Measurements from ENCODE around the gene FAM229A. TPM values are rescaled to one million over a fixed set of nuclear protein-coding genes. Genes with fewer than 3 reads are reported as not detected.

The FAM229A gene
- total RNA-seq, 1 donor from 2014 or later = 7.9 TPM

GRCh38 chr1:32351399-32352238 lies 10.7 kb downstream of the FAM229A start:
- intact Hi-C loops (cut with micrococcal nuclease) = loop anchor here (1.0 kb wide), 3 partner anchors 16 to 278 kb away; partner anchors contain the start of gene BSDC1

- intact Hi-C loops (cut with micrococcal nuclease) = loop anchor here (1.0 kb wide), 3 partner anchors 16 to 278 kb away; partner anchors contain the start of gene BSDC1
These were observed 11.4 kb downstream of the FAM229A start for GRCh38 chr1:32350785-32351398.

- intact Hi-C loops (cut with micrococcal nuclease) = no loop called here
These were observed 13.0 kb downstream of the FAM229A start for GRCh38 chr1:32349211-32349708.

GRCh38 chr1:32346532-32347157 lies 15.6 kb downstream of the FAM229A start:
- intact Hi-C loops (cut with micrococcal nuclease) = no loop called here

- intact Hi-C loops (cut with micrococcal nuclease) = no loop called here
These were observed 16.9 kb downstream of the FAM229A start for GRCh38 chr1:32345289-32345827.

- intact Hi-C loops (cut with micrococcal nuclease) = no loop called here
These were observed 19.6 kb downstream of the FAM229A start for GRCh38 chr1:32342704-32343103.

- intact Hi-C loops (cut with micrococcal nuclease) = no loop called here
These were observed 20.3 kb downstream of the FAM229A start for GRCh38 chr1:32341971-32342370.

GRCh38 chr1:32341186-32341757 lies 21.0 kb downstream of the FAM229A start:
- intact Hi-C loops (cut with micrococcal nuclease) = no loop called here

GRCh38 chr1:32339363-32339978 lies 22.8 kb downstream of the FAM229A start:
- intact Hi-C loops (cut with micrococcal nuclease) = loop anchor here (5.0 kb wide), 2 partner anchors 47 to 87 kb away; partner anchors contain the start of genes HDAC1 and LCK

GRCh38 chr1:32338637-32339145 lies 23.6 kb downstream of the FAM229A start:
- intact Hi-C loops (cut with micrococcal nuclease) = loop anchor here (5.0 kb wide), 2 partner anchors 46 to 86 kb away; partner anchors contain the start of genes HDAC1 and LCK

- intact Hi-C loops (cut with micrococcal nuclease) = loop anchor here (2.0 to 5.0 kb wide), 3 partner anchors 46 to 86 kb away; partner anchors contain the start of genes BSDC1, HDAC1 and LCK
These were observed 24.2 kb downstream of the FAM229A start for GRCh38 chr1:32337855-32338636.

- intact Hi-C loops (cut with micrococcal nuclease) = loop anchor here (2.0 to 5.0 kb wide), 3 partner anchors 45 to 85 kb away; partner anchors contain the start of genes BSDC1, HDAC1 and LCK
These were observed 25.2 kb downstream of the FAM229A start for GRCh38 chr1:32336963-32337675.

GRCh38 chr1:32336591-32336932 lies 25.7 kb downstream of the FAM229A start:
- intact Hi-C loops (cut with micrococcal nuclease) = loop anchor here (2.0 to 5.0 kb wide), 3 partner anchors 44 to 84 kb away; partner anchors contain the start of genes BSDC1, HDAC1 and LCK

GRCh38 chr1:32335790-32336590 lies 26.3 kb downstream of the FAM229A start, which contains the start of gene MARCKSL1:
Gene MARCKSL1, minus strand, starts transcription at chr1:32336233. Its CDS starts 200 bp downstream, at chr1:32336033.
- intact Hi-C loops (cut with micrococcal nuclease) = loop anchor here (1.0 to 5.0 kb wide), 5 partner anchors 15 to 84 kb away; partner anchors contain the start of genes BSDC1, HDAC1 and LCK

GRCh38 chr1:32335535-32335789 lies 26.8 kb downstream of the FAM229A start:
- intact Hi-C loops (cut with micrococcal nuclease) = loop anchor here (1.0 to 5.0 kb wide), 4 partner anchors 16 to 83 kb away; partner anchors contain the start of genes HDAC1 and LCK

- intact Hi-C loops (cut with micrococcal nuclease) = loop anchor here (1.0 to 5.0 kb wide), 4 partner anchors 16 to 83 kb away; partner anchors contain the start of genes HDAC1 and LCK
These were observed 27.3 kb downstream of the FAM229A start for GRCh38 chr1:32334864-32335534.

- intact Hi-C loops (cut with micrococcal nuclease) = no loop called here
These were observed 27.9 kb downstream of the FAM229A start for GRCh38 chr1:32334274-32334861.

Measured in T-helper 2 cell treated with Interferon-gamma antibody and Interleukin-4, amounts not matched to agents 100 ng/mL and 5 ng/mL, for 36 hours (primary cell).